Activated naive CD8-positive, alpha-beta T cell treated with anti-CD3 and anti-CD28 coated beads, Interleukin-2, amount 50 U/mL, for 16 hours (primary cell): ENCODE results near the gene DENND5A.
"Not testable (repeated sequence)": the region's sequence is repeated elsewhere in the genome, so short reads cannot be mapped to it uniquely, and the experiment has no call there.

Experiments
- DNase-seq: peaks from one replicate; pipeline ENCODE4 v3.0.0-alpha.2; 2020; ENCODE audit warnings: low read depth, low spot score

The DENND5A gene

DNA sequence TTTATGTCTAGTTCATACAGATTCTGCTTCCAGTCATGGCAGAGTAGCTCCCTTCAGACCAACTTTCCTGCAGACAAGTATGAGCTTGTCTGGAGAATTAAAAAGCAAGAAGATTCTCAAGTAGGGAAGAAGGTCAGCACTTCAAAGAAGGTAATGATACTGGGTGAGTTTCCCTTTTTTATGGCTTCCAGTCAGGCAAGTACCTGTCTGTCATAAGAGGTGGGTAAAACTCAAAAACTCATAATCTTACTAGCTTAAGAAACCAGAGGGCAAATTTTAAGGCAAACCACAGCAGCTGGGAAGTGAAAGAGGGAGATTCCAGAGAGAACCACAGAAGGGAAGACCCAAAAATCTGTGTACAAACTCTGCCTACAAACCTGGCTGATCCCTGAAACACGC, 54.2 kb downstream of the DENND5A start:
- DNase-seq = no peak

DNA sequence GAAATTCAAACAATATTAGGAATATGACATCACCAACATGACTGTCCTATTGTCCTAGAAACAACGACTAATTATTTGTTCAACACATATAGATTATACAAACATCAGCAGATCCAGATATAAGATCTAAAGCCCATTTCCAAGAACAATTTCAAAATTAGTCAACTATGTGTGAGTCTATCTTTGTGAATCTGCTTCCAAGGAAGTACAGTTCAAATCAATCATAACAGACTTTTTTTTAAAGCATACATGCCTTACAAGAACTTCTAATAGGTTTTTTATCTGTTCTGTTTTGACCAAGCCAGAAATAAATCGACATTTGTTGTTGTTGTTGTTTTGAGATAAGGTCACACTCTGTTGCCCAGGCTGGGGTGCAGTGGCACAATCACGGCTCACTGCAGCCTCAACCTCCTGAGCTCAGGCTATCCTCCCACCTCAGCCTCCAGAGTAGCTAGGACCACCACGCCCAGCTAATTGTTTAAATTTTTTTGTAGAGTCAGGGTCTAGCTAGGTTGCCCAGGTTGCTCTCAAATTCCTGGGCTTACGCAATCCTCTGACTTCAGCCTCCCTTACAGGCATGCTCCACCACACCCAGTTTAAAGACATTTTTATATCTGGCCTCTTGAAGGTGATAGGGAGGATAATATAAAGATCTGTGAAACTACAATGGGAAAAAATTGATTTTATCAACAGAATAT, 54.8 kb downstream of the DENND5A start:
- no peak for DNase-seq

DNA sequence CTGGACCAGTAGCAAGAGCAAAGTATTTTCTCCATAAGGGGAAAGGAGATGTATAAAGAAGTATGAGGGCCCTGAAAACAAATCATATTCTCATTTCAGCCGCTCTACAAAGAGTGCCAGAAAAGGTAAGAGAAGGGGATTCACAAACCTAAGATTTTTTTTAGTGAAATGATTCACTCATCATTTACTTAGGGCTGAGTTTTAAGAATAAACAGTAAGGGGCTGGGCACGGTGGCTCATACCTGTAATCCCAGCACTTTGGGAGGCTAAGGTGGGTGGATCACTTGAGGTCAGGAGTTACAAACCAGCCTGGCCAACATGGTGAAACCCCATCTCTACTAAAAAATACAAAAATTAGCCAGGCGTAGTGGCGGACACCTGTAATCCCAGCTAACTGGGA, 55.5 kb downstream of the DENND5A start:
- not testable (repeated sequence) for DNase-seq

GRCh38 chr11:9208726-9209501, 56.2 kb downstream of the DENND5A start:
- DNase-seq = no peak

DNA sequence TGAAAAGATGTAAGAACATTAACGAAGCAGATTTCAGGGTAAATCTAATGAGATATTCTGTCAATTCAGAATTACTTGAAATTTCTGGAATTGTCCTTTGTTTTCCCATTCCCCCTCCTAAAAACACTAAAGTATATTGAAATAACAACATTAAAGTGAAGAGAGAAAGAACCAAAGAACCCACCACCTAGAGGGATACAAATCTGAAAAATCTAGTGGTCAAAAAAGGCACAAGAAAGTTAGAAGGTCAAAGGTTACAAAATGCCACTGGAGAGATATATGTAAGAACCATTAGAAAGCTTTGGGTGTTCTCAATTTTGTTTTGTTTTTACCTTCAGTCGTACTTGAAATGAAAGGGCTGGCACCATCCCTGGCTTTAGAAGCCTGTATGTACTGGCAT, 57.9 kb downstream of the DENND5A start:
- DNase-seq = no peak

DNA sequence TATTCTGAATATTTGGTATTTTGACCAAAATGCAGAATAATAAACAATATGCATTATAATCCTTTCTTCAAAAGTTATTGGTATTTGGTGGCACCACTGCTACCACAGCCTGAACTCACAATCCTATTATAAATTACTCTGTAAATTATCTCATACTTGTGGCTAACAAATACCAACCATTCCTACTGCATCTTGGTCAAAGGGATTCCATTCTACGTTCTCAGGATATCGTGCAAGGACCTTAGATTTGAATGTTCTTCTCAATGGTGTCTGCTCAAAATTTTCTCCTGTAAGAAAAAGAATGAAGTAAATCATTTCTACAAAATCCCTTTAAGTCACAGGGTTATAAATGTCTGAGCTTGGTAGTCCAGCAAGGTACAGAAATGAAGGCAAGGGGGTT, 58.7 kb downstream of the DENND5A start:
- DNase-seq = no peak

DNA sequence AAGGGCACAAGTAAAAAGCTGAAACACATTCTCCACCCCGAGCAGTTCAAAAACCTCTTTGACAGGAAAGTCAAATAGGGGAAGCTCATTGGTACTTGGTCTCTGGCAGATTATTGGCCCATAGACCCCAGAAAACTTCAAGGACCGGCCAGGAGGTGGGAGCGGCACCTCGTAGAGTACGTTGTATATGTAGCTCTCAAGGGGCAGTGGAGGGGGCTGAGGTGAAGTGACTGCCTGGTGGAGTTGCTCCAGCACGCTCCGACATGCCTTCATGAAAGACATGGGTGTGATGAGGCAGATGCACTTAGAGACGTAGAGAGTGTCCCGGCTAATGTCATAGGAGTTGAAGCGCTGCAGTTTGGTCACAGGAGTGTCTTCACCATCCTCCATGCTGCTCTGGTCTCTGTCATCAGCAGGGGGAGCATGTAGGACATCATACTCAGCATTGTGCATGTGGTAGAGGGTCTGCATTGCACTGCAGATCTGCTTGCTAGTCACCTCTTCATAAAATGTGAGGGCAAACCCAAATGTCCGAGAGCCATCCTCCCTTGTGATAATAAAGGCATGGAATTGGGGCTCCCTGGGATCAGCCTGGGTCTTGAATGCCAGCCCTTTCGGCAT, 61.3 kb downstream of the DENND5A start:
- no peak for DNase-seq

DNA sequence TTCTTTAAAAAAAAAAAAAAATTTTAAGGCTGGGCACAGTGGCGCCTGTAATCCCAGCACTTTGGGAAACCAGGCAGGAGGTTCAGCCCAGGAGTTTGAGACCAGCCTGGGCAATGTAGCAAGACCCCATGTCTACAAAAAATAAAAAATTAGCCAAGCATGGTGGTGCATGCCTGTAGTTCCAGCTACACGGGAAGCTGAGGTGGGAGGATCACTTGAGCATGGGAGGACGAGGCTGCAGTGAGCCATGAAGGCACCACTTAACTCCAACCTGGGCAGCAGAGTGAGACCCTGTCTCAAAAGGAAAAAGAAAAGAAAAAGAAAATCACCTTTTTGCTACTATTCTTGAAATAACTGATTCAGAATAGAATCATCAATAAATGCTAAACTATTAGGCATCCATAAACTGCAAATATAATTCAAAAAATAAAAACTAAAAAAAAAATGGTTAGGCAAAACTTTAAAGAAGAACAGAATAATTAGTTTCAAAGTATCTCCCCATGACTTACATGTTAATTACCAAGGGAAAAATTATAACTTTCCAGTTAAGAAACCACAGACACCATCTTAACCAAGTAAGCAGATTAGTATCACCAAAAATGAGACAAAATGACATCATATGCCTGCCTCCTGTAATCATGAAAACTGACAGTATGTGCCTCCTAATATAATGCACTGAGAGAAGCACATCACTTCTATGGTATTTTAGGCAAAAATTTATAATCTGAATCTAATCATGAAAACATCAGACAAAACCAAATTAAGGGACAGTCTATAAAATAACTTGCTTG, 63.6 kb downstream of the DENND5A start:
- DNase-seq = no peak

- no peak for DNase-seq
These were observed 64.7 kb downstream of the DENND5A start for GRCh38 chr11:9200471-9200870.

DNA sequence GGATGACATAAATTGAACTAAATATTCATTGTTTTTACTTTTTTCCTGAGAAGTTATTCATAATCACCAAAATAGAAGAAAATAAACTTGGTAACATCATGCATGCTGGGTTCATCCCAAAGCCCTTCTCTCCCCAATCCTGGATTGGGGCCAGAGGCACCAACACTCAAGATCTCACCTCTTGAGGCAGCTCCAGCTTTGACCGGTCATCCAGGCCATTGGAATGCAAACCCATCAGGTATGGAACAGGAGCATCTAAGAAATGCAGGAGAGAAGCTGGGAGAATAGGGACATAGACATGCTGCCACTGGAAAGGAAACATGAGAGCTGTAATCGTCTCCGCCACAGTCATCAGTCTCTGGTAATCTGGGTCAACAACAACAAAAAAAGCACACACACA, 71.8 kb downstream of the DENND5A start:
- no peak for DNase-seq

- no peak for DNase-seq
These were observed 72.6 kb downstream of the DENND5A start for GRCh38 chr11:9192561-9192960.

DNA sequence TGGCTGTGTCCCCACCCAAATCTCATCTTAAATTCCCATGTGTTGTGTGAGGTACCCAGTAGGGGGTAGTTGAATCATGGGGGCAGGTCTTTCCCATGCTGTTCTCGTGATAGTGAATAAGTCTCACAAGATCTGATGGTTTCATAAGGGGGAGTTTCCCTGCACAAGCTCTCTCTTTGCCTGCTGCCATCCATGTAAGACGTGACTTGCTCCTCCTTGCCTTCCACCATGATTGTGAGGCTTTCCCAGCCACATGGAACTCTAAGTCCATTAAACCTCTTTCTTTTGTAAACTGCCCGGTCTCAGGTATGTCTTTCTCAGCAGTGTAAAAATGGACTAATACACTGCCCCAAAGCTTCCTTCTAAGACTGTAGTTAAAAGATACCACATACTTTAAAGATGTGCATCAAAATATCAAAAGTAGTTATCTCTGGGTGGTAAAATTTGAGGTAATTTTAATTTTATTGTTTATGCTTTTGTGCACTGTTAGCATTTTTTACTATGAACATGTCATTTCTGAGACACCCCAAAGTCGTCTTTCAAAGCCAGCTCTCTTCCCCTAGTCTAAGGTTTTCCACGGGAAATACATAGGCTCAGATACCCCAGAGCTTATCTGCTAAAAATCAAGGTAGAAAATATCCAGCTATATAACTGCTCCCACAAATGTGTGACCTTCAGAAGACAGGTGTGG, 74.7 kb downstream of the DENND5A start:
- DNase-seq = not testable (repeated sequence)

DNA sequence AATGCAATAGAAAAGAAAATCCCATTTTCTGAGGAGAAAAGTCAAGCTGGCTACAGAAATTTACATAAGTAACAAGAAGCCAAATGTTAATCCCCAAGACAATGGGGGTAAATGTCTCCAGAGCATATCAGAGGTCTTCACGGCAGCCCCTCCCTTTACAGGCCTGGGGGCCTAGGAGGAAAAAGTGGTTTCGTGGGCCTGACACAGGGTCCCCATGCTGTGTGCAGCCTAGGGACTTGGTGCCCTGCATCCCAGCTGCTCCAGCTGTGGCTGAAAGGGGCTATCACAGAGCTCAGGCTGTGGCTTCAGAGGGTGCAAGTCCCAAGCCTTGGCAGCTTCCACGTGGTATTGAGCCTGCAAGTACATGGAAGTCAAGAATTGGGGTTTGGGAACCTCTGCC, 76.3 kb downstream of the DENND5A start:
- DNase-seq = not testable (repeated sequence)

DNA sequence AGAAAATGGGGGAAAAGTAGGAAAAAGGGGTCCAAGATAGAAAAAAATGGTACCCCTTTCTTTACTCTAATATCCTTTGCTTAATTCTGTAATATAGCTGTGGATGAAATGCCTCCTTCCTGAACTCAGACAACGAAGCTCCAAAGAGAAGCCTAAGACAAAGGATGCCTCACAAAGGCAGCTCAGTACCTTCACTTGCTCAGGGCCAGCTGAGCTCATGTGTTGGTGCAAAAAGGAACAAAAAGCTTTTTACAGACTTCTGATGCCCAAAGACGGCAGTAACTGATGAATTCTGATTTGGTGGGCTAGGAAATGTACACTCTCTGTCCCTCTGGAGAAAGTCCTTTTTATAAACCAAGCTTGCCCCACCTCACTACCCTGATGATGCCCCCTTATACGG, 77.5 kb downstream of the DENND5A start:
- DNase-seq = no peak

- no peak for DNase-seq
These were observed 80.6 kb downstream of the DENND5A start for GRCh38 chr11:9184516-9184915.

DNA sequence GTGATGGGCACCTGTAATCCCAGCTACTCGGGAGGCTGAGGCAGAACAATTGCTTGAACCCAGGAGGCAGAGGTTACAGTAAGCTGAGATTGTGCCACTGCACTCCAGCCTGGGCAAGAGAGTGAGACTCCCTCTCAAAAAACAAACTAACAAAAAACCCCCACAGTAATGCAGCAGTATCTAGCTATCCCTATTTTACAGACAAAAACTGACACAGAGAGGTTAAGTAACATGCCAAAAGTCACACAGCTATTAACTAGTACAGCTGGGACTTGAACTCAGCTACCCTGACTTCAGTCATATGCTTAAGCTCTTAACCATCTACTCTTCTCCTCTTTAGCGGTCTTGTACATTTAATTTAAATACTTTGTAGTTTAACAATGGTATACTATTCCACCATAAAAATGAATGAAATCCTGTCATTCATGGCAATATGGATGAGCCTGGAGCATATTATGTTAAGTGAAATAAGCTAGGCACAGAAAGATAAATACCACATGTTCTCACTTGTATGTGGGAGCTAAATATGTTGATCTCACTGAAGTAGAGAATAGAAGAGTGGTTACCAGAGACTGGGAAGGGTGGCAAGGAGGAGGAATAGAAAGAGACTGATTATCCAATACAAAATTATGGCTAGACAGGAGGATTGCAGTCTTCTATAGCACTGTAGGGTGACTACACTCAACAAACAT, 82.8 kb downstream of the DENND5A start:
- DNase-seq = no peak

DNA sequence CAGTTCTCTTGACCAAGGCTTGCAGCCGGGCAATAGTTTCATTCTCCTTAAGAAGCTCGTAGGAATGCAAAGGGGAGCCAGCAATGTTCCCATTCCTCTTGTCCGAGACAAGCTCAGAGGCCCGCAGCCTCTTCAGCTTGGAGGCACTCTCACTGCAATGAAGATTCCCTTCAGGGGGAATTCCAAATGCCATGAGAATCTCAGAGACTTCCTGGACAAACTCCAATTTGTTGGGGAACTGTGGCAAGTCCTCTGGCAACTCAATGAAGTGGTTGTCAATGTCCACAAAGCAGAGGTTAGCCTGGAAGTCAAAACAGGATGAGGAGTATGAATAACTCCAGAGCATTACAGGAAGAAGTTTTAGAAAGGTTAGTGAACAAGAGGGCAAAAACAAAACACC, 84.4 kb downstream of the DENND5A start:
- no peak for DNase-seq

GRCh38 chr11:9179141-9179540, 86.0 kb downstream of the DENND5A start:
- no peak for DNase-seq

GRCh38 chr11:9178716-9179115, 86.4 kb downstream of the DENND5A start:
- no peak for DNase-seq

GRCh38 chr11:9177438-9178091, 87.6 kb downstream of the DENND5A start:
- DNase-seq = no peak
